ENCODE measurements around the gene SUPT20HL1.
"Not testable (repeated sequence)": the region's sequence is repeated elsewhere in the genome, so short reads cannot be mapped to it uniquely, and the experiment has no call there.

The SUPT20HL1 gene

GRCh38 chrX:24360272-24360671 is at the start of gene SUPT20HL1:
Gene SUPT20HL1, plus strand, starts transcription at chrX:24360639. Its CDS starts 2,122 bp downstream, at chrX:24362761.
- DNase-seq (ENCODE audit: low read depth) = no peak

DNA sequence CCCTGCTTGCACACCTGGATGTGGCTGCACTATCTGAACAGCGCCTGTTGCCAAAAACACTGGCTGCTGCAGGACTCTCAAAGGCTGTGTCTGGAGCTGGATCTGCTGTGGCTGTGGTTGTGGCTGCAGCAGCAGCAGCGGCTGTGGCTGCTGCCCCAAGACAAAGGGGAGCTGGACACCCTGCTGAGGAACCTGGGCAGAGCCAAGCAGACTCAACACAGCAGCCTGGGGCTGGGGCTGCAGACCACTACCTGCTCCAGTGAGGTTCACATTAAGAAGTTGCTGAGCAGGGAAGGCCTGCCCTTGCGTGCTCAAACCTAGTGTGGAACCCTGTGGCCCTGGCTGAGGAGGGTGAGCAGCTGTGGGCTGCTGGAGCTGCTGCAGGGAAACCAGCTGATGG is 49.5 kb upstream of the SUPT20HL1 start:
- not testable (repeated sequence) for DNase-seq (ENCODE audit: low read depth)

- not testable (repeated sequence) for DNase-seq (ENCODE audit: low read depth)
Observed at GRCh38 chrX:24311507-24312248, 48.8 kb upstream of the SUPT20HL1 start.

- not testable (repeated sequence) for DNase-seq (ENCODE audit: low read depth)
Observed at GRCh38 chrX:24312249-24312607, 48.2 kb upstream of the SUPT20HL1 start.

- DNase-seq (ENCODE audit: low read depth) = no peak
Observed at GRCh38 chrX:24314019-24314635, 46.3 kb upstream of the SUPT20HL1 start, which contains the start of gene SUPT20HL2. Gene SUPT20HL2, minus strand, starts transcription at chrX:24314069. Its CDS starts 754 bp downstream, at chrX:24313315.

DNA sequence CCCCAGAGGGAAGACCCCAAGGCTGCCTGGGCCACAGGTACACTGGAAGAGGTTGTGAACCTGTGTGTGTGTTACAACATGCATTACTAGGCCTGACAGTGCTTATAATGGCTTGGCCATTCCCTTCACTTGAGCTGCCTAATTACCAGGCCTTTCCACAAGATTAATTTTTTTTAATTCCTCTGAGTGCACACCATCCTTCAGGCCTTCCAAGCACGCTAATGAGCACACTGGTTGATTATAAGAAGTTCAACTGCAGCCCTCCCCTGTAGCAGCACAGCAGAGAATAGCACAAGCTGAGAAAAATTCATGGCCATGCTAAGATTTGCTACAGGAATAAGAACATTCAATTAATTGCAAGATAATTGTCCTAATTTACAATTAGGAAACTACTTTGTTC is 44.3 kb upstream of the SUPT20HL1 start:
- DNase-seq (ENCODE audit: low read depth) = no peak

DNA sequence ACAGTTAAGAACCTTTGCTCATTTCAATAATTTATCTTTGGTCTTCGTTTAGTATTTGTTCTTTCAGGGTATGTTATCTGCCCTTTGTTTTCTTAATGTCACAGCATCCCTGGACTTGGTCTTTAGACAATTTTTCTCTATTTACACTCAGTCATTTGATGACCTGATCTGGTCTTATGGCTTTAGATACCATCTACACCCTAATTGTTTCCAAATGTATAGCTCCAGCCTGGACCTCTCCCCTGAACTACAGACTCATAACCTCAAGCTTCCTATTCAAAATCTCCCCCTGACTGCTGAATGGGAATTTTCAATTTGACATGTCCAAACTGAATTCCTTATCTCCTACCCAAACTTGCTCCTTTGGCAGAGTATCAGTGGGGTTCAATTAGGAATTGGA is 42.9 kb upstream of the SUPT20HL1 start:
- no peak for DNase-seq (ENCODE audit: low read depth)

GRCh38 chrX:24321741-24322395 is 38.6 kb upstream of the SUPT20HL1 start:
- no peak for DNase-seq (ENCODE audit: low read depth)

DNA sequence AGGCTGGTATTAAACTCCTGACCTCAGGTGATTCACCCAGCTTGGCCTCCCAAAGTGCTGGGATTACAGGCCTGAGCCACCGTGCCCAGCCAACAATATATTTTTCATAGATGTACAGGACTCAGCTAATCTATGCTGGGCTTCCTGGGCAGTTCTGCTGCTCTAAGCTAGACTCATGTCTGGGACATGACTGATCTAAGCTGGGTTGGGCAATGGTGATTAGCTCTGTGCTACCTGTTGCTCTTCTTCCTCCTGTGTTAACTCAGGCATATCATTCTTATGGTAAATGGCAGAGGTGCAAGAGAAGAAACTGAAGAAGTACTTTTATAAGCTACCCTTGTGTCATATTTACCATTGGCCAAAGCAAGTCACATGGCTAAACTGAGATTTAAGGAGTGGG is 35.2 kb upstream of the SUPT20HL1 start:
- DNase-seq (ENCODE audit: low read depth) = no peak

GRCh38 chrX:24332878-24333277 is 27.6 kb upstream of the SUPT20HL1 start:
- DNase-seq (ENCODE audit: low read depth) = no peak

GRCh38 chrX:24333371-24333770 is 27.1 kb upstream of the SUPT20HL1 start:
- DNase-seq (ENCODE audit: low read depth) = no peak

- no peak for DNase-seq (ENCODE audit: low read depth)
Observed at GRCh38 chrX:24334461-24334860, 26.0 kb upstream of the SUPT20HL1 start.

GRCh38 chrX:24335871-24336270 is 24.6 kb upstream of the SUPT20HL1 start:
- no peak for DNase-seq (ENCODE audit: low read depth)

DNA sequence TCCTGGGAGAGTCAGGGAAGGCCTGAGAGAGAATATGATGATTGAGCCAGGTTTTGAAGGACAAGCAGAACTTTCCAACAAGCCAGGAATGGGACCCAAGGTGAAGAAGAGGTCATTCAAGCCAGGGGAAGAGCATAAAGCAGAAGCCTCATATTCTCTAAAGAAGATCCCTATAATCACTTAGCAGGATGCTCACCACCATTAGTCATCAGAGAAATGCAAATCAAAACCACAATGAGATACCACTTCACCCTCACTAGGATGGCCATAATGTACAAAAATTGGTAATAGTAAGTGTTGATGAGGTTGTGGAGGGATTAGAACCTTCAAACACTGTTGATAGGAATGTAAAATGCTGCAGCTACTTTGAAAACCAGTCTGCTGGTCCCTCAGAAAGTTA is 20.5 kb upstream of the SUPT20HL1 start:
- DNase-seq (ENCODE audit: low read depth) = no peak

GRCh38 chrX:24340501-24340900 is 19.9 kb upstream of the SUPT20HL1 start:
- no peak for DNase-seq (ENCODE audit: low read depth)

GRCh38 chrX:24341795-24342194 is 18.6 kb upstream of the SUPT20HL1 start:
- DNase-seq (ENCODE audit: low read depth) = no peak

- DNase-seq (ENCODE audit: low read depth) = no peak
Observed at GRCh38 chrX:24343719-24344118, 16.7 kb upstream of the SUPT20HL1 start.

DNA sequence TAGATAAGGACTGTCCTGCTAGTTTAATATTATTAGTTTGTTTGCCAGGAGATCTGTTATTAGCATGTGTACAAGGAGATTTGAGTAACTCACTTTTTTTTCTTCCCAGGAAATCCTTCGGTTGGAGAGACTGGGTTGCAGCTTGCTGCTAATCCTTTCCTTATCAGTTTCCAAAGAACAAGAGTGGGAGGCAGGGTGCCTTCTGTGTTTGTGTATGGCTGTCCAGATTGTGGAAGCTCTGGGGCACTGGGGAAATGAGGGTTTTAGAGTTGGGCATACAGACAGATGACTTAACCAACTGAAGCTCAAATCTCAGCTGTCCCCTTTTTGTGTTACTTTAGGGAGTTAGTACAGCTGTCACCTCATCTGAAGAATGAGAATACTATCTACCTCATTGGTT is 12.6 kb upstream of the SUPT20HL1 start:
- DNase-seq (ENCODE audit: low read depth) = no peak

GRCh38 chrX:24350217-24350616 is 10.2 kb upstream of the SUPT20HL1 start:
- DNase-seq (ENCODE audit: low read depth) = no peak

DNA sequence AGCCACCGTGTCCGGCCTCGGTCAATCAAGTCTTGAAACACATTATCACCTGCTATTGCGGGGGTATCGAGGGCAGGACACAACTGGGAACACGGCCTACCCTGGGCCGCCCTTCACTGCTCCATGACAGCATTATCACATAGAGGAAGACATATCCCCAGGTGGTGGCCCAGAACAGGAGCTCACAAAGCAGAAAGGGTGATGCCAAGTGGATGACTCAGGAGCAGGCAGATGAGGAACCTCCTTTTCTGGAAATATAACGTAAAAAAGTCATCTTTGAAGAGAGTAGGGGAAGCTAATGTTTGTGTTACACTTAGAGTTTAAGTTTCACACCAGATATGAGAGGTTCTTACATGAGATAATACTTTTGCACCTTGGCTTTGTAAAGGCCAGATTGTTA is 5.3 kb upstream of the SUPT20HL1 start:
- no peak for DNase-seq (ENCODE audit: low read depth)

DNA sequence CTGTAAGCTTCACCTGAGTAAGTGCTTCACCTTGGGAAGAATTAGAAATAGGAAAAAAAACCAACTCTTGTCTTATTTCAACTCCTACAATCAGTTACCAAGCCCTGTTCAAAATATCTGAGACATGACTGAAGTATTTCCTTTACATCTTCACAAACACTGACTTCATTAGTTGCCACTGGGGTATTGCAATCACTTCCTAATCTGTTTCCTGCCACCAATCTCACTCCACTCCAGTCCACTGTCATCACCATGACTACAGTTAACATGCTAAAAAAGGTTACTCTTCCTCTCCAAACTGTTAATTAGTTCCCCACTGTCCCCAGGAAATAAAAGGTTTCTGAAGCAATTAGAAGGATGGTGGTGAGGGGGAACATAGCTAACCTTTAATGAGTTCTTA is 3.3 kb upstream of the SUPT20HL1 start:
- no peak for DNase-seq (ENCODE audit: low read depth)

- DNase-seq (ENCODE audit: low read depth) = not testable (repeated sequence)
Observed at GRCh38 chrX:24362089-24362745, 1.8 kb downstream of the SUPT20HL1 start.
